ENCODE measurements around the gene SLC22A23. TPM values are rescaled to one million over a fixed set of nuclear protein-coding genes. Genes with fewer than 3 reads are reported as not detected.
A peak's percentile ranks its signal among the peaks of the same experiment; 100 is the strongest.

Gene SLC22A23
- polyA plus RNA-seq, 1 donor: 2.4 TPM

DNA sequence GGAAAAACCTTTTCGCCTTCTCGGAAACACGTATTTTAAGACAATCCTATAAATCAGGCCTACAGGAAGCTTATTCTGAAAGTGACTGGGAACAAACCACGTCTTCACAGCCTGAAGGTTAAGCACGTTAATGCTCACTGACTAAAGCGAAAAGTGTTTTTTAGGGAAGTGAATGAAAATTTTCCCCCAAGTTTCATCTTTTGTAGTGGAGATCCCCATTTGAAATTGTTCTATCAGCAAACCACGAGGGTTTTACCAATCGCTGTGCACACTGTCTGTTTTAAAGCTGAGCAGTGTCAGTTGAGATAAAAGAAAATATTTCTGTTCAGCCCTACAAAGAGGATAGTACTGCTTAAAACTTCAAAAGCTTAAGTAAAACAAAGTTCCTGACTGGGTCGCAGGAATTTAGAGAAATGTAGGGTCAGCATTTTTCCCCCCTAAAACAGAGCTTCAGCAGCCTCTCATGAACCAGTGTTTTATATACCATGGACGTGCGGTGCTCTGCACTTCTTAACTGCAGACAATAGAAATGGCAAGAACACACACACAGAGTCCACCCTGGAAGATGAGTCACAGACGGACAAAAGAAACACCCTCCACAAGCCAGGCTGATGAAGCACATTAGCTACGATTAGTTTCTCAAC lies 34.9 kb downstream of the SLC22A23 start:
- no peak for DNase-seq (ENCODE audit: low read depth)

DNA sequence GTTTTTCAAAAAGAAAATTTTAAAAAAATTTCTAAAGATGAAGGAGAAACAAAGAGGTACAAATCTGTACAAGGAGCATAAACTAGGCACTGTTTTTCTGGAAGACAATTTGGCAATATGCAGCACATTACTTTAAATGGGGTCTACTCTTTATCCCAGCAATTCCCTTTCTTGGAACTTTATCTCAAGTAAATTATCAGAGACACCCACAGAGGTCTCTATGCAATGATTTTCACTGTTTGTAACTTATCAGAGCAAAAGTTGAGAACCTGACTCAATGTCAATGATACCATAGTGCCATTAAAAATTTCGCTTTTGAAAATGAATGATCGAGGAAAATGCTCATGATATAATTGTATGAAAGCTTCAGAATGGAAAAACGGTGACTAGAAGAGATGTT lies 35.7 kb downstream of the SLC22A23 start:
- DNase-seq (ENCODE audit: low read depth): no peak

DNA sequence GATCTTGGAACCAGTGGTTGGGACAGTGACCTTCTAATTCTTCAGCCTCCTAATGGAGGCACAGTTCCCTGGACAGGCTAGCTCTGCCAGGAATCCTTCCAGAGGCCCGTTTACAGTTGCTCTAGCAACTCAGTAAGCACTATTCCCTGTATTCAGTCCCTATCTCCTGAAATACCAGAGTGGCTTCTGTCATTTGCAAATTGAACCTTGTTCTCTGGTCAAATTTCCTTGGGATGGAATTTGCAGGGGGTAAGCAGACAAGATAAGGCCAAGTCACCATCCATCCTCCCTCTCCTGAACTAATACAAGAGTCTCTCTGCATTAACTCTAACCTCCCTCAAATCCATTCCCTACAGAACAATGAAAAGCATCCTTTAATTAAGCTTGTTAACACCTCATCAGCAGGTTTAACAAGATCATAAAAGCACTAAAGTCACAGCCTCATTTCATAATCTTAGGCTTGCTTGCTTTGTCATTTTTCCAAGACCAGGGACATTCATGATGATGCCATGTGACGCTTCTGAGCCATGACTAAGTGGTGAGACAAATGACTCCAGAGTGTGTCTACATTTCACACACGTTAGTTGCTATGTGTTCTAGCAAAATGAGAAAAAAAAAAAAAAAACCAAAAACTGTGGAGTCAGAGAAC lies 37.1 kb downstream of the SLC22A23 start:
- no peak for DNase-seq (ENCODE audit: low read depth)

DNA sequence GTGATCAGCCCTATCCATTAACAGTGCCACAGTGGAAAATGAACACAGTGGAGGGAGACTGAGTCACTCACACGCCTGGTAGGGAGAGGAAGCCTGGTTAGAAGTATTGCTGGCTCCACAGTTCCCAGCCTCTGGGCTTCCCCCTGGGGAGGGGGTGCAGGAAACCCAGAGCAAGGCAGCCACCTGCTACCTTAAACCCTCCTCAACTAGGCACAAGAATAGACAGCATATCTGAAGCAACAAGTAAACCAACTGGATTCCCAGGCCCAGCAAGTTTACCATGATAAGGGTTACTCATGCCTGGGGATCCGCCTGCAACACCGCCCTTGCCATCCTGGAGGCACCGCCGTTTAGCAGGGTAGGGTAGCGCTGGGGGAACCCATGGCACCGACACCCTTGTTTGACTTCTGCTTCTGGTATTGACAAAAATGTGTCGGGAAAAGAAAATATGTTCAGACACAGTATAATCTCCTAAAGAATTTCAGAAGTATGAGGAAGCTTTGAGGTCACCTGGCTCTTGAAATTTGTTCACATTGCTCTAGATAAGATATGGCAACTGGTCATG lies 38.3 kb downstream of the SLC22A23 start:
- DNase-seq (ENCODE audit: low read depth): no peak

DNA sequence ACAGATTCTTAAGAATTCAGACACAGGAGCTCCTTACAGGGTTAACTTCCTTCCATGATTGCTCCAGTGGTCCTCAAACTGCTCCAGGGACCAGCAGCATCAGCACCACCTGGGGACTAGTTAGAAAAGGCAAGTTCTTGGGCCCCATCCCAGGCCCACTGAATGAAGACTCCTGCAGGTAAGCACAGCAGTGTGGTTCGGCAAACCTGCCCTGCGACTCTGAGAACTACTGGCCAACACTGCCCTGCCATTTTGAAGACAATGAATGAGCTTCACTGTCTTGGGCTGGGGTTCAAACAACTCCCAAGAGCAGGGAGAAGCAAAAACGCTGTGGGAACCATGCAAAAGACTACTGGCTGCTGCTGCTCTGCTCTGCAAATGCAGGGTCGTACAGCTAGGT lies 39.4 kb downstream of the SLC22A23 start:
- no peak for DNase-seq (ENCODE audit: low read depth)

DNA sequence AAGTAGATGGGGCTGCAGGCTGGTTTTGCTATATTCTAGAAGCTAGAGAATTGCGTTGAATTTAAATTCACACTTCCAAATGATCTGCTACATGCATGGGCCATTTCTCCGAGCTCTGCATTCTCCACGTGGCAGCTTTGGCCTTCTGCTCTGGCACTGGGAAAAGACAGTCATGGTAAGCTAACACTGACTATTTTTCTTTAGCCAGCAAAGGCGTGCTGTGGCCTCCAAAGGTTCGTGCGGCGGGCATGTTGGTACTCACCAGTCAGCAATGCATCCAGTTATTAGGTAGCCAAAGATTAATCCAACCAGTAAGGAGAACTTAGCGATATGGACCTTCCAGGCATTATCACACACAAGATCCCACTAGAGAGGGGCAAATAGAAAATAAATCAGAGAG lies 41.4 kb downstream of the SLC22A23 start:
- DNase-seq (ENCODE audit: low read depth): no peak

DNA sequence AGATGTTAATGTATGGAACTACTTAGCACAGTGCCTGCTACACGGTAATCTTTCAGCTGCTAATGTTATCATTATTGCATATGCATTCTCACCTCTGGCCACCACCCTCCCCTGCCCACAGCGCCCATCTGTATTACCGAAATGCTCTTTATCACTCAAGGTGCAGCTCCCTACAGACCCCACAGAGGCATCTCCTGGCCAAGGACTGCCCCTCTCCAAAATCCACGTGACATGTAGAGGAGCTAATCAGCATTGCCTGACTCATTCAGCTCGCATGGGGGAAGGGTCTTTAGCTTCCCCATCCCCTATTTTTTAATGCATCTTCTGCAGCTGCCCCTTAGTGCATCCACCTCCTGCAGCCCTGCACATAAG lies 41.8 kb downstream of the SLC22A23 start:
- no peak for DNase-seq (ENCODE audit: low read depth)

DNA sequence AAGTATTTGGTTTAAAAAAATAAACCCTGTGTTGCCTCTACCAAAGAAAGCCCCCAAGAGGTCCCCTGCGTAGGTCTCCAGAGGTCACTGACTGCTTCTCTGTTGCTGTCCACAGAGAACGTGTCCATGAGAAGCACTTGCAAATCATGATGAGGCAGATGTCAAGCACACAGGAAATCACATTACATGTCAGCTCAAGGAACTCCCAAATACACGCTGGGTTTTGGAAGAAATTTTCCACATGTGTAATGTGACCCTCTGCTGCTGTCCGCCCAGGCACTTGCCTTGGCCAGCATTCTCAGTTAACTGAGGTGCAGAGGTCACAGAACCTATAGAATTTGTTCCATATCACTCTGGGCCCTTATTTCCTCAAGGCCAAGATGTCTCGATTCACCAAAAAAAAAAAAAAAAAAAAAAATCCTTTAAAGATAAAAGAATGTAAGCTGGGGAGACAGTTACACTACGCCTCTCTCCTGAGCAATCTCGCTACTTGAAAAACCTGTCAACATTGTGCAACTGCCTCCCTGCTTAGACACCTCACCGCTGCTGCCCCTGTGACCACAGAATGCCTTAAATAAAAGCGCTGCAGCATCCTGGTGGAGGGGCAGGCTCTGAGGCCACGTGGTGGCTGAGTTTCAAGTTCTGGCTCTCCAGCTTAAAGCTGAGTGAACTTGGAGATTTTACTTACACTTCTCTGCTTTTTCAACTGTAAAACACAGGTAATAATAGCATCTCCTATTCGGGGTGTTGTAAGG lies 42.3 kb downstream of the SLC22A23 start:
- DNase-seq (ENCODE audit: low read depth): no peak

DNA sequence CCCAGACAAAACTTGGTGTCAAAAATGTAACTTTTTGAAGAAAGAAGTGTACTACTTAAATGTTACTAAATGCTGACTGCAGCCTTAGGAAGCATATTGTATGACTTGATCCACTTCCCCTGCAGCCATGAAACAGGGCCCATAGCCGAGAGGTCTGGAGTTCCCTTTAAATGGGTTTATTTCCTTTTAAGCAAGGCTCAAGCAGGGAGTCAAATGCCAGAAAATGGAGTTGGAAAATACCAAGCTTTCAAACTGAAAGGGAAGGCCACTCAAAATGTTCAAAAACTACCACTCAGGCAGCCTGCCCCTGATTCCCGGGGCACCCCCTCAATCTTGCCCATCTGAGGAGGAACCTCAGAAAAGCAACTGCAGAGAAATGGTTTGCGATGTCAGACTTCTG lies 43.3 kb downstream of the SLC22A23 start:
- no peak for DNase-seq (ENCODE audit: low read depth)

DNA sequence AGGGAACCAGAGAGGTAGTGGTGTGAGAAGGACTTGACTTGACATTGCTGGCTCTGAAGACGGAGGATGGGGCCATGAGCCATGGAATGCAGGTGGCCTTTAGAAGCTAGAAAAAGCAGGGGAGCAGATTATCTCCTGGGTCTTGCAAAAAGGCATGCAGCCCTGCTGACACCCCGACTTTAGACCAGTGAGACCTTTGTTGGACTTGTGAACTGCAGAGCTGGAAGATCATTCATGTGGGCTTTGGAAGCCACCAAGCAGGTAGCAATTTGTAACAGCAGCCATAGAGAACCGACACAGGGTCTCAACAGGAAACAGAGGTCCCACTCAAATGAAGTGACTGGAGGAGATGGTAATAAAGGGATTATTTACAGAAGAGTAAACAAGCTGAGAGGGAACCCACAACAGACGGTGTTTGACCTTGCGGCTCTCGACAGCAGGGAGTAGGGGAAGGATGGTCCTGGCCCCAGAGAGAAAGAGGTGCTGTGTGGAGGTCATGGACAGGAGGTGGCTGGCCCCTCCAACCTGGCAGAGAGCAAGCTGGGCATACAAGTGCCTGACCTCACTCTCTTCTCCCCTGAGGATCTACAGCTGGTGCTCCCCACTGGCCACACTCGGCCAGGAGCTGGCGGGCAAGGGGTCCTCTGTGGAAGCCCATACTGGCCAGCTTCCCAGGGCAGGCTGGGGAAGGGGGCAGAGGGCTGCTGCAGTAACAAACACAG lies 43.9 kb downstream of the SLC22A23 start:
- no peak for DNase-seq (ENCODE audit: low read depth)

DNA sequence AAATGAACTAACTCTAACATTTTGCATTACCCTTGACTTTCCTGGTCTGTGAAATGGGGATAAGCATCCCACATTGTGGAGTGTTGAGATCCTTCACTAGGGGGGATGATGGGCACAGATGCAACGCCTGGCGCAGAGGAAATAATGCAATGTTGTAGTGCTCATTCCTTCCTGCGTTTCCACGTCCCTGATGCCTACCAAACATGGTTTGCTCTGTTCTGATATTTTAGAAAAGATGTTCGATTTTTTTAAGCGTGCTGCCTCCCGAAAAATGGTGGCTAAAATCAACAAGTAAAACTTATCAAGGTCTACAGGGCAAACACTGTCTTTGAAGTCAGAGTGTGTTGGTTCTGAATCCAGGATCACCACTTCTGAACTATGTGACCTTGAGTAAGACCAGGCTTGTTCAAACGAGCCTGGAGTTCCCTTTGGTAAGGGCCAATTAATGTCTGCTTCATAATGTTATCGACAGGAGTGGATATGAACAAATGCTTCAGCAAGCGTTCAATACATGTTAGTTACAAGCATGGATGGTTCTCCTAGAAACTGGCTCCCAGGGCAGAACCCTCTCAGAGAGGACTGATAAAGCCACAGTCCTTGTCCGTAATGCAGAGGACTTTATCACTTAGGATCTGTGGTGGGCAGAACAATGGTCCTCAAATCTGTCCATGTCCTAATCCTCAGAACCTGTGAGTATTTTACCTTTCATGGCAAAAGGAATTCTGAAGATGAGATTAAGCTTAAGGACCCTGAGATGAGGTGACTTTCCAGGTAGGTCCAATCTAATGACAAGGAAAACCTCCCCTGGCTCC lies 44.7 kb downstream of the SLC22A23 start:
- DNase-seq (ENCODE audit: low read depth): no peak

DNA sequence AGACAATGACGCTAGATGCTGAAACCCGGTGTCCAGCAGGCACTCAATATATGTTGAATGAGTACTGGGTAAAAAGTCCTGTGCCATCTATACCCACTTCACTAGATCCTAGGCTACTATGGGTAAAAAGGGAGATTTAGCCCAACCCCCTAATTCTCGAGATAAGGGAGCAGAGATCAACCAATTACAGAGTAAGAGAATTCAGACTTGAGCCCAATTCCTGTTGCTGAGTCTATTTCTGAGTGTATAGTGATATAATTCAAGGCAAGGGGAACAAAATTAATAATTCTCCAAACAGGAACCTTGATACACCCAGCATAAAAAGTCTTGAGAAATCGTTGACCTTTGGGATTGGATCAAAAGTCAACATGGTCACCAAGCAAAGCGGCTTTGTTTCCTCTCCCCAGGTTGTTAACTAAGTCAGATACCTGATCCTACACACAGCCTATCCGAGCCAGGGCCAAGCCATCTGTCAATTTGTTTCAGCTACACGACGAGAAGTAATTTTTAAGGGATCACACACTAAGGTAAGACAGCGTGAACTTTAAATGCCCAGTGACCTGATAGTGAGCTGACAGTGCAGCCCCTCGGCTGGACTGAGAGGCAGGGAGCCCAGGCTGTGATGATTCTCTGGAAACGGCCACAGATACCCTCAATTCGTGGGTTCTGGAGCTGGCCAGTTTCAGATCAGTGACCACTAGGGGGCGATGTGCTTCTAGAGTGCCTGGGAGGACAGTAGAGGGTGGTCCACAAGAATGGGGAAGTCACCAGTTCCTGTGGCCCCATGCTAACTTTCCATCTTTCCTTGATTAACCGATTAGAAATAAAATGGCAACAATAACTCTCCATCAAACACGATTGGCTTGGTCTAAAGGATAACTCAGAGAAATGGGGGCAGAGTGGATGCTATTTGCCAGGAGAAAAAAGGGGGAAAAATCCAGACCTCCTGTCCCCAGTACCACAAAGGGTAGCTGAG lies 46.2 kb downstream of the SLC22A23 start:
- no peak for DNase-seq (ENCODE audit: low read depth)

DNA sequence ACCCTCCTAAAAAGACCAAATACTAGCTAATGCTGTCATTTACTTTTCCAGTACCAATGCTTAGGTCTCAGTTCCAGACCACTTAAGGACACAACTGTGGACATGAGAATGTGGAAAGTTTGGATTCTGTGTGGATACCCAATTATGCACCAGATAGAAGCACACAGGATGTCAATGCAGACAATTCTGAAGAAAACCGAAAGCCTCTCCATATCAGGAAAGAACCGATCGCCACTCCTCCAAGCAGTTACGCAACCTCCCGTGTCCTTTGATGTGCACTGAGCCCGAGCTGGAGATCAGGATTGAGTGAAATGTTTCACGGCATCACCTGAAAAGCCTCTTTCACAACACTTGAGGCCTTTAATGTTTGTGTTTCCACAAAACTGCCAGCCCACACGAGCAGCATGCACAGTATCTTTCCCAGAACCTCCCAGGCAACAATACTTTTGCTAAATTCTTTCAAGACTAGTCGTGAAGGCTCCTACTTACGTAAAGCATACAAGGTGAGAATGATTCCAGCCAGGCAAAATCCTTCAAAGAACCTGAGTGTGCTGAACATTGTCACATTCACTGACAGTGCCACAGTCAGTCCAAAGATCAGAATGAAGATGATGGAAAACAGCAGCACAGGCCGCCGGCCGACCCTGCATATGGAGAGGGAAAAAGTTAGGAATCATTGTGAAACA lies 47.0 kb downstream of the SLC22A23 start:
- no peak for DNase-seq (ENCODE audit: low read depth)

DNA sequence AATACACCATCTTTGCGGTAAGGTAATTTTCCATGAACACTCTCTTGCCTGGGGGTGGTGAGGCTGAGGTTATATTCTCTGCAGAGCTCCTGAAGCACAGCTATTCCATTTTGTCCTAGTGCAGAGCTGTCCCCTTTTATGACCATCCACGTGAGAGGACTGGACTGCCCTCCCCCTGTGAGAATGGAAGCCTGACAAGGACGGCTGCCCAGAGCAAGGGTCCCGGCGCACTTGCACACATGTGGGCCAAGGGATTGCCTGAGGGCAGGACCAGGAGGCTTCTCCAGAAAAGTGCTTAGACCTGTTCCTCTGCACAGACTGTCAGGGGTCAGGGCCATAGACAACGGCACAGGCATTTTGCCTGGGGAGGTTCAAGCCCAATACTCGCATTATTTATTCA lies 48.2 kb downstream of the SLC22A23 start:
- no peak for DNase-seq (ENCODE audit: low read depth)

DNA sequence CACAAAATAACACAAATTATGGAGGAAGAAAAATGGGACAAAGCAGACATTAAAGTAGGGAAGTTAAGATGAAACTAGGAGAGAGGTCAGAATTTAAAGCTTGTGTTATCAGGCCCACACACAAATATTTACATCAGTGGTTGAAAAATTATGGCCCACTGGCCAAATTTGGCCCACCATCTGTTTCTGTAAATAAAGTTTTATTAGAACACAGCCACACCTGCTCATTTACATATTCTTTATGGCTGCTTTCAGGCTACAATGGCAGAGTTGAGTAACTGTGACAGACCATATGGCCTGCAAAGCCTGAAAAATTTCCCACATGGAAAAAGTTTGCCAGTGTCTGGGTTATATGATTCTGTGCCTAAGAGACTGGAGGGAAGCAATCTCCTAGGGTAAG lies 49.0 kb downstream of the SLC22A23 start:
- DNase-seq (ENCODE audit: low read depth): no peak

DNA sequence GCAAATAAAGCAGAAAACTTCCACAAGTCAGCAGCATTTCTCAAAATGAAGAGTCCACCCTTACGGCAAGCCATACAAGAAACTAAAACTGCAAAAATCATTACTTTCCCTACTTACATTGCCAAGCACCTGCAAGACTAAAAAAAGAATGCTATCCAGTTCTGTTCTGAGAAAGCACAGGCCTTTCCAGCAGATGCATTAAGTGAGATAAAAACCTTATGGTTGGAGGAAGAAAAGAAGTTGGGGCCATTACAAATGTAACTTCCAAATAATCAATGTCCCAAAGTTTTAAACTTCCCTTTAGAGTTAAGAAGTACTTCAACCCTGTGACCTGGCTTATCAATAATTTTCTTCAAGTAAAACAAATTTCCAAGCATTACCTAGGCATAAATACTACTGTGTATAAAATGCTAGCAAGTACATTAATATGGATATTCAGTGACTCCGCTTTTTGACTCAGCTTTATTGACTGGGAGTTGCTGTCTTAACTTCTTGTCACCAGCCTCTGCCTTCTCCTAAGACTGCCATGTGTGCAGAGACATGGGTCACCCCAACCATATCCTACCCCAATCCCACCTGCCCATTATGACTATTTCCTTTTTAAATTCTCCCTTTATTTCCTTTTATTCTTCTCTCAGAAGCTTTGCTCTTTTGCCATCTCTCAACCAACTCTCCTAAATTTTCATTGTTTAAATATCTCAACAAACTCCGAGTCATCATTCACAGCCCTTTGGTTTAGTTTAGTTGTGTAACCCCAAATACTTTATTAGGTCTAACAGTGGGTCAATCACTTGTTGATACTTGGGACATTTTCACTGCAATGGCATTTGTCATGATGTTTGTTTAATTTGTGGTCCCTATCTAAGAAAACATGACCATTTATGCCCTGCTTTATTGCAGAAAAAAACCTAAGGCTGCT lies 49.7 kb downstream of the SLC22A23 start:
- peak; percentile 63 for DNase-seq (ENCODE audit: low read depth)

DNA sequence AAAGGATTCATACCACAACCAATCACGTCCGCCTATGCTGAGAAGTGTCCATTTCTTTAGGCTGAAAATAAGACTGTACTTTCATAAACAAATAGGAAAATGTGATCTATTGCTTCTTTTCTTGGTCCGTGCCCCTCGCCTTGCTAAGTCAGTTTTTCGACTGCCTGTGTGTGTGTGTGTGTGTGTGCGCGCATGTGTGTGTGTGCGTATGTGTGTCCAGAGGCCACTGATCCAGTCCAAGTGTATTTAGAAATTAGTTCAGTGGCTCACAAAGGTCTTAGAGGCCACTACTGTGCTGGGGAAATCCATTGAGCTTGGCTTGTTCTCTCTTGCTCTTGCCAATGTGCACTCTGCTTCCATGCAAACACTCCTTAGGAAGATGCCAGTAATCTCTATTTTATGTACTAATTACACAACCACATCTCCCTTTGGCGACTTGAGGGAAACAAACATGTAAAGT lies 50.5 kb downstream of the SLC22A23 start:
- no peak for DNase-seq (ENCODE audit: low read depth)

DNA sequence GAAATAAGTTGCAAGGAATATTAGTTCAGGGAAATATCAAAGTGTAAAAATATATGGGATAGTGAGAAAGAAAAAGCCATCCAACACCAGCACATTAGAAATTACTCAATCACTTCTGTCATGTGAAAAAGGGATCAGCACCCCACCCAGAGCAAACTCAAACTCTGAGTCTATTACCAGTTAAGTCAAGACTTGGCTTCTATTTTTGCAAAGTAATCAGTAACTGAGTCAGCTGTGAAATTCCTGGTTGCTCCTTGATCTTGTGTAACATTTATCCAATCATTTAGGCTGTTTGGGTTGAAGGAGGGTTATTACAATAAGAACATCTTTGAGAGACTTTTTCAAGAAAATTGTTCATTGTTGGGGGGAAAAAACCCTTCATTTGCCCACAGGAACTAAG lies 51.2 kb downstream of the SLC22A23 start:
- DNase-seq (ENCODE audit: low read depth): no peak

Data from forelimb muscle (tissue), 1 donor.